ENCODE measurements around the gene MRPL49.

GRCh38 chr11:65110354-65110861 is 11.7 kb upstream of the MRPL49 start:
- TF ChIP-seq CTCF (IDR thresholded peaks at IDR 0.05) (peak; percentile 99), POLR2AphosphoS5 (IDR thresholded peaks at IDR 0.05; ENCODE audit: low read depth, low read length) (peak; percentile 66; the same call in 1 of the 2 replicates), REST (IDR thresholded peaks at IDR 0.05; ENCODE audit: insufficient read depth in 1 of 2, low read depth in 2 of 2, low read length in 1 of 2) (no peak)

All from Panc1 (cell line).